MG63 (cell line): ENCODE data around the gene ITGAD. TPM values are rescaled to one million over a fixed set of nuclear protein-coding genes. Genes with fewer than 3 reads are reported as not detected.

Experiments used
- DNase-seq: peaks from one replicate; pipeline ENCODE4 v3.0.0-alpha.2; 2020
- H3K27me3 ChIP-seq: fragments of 250-450 bp; sonication (Bioruptor Pico); 2 replicates; pipeline ENCODE4 v1.5.1; 2020; ENCODE audit warnings: mild to moderate bottlenecking, moderate library complexity
- H3K36me3 ChIP-seq: fragments of 250-450 bp; sonication (Bioruptor Pico); 2 replicates; pipeline ENCODE4 v1.5.1; 2020; ENCODE audit warnings: mild to moderate bottlenecking, moderate library complexity
- H3K4me3 ChIP-seq: fragments of 250-450 bp; sonication (Bioruptor Pico); 2 replicates; pipeline ENCODE4 v1.5.1; 2020; ENCODE audit warnings: mild to moderate bottlenecking, moderate library complexity
- H3K9me3 ChIP-seq: fragments of 250-450 bp; sonication (Bioruptor Pico); 2 replicates; pipeline ENCODE4 v1.5.1; 2020; ENCODE audit warnings: mild to moderate bottlenecking, moderate library complexity
- total RNA-seq: library from RNA; depleted of rRNA; stranded (reverse); fragments of >200 nt; shearing (Covaris generic); gene quantifications from 2 replicates; pipeline ENCODE4 v1.2.3, GENCODE V29; 2014; ENCODE audit warnings: low replicate concordance

The ITGAD gene
- total RNA-seq, 1 experiment from 2014 or later = not detected

GRCh38 chr16:31458073-31458843 lies 65.1 kb downstream of the ITGAD start:
- Histone ChIP-seq H3K36me3 (peaks cover 38% of the 10 kb centered on the region), H3K9me3 (no peaks in the 10 kb centered on the region), H3K27me3 (no peaks in the 10 kb centered on the region), H3K4me3 (peak overlapping the region; percentile 91)
- peak; percentile 48 for DNase-seq

GRCh38 chr16:31458844-31459686 lies 65.9 kb downstream of the ITGAD start, which contains the start of gene ARMC5:
Gene ARMC5 (plus strand): TSS chr16:31459501. CDS start chr16:31459525, 24 bp downstream.
- peaks cover 43% of the 10 kb centered on the region for H3K36me3 ChIP-seq
- H3K4me3 ChIP-seq = peak within 1 kb of the TSS; percentile 91
- peak; percentile 99 for DNase-seq
- H3K9me3 ChIP-seq = no peaks in the 10 kb centered on the region
- H3K27me3 ChIP-seq = no peaks in the 10 kb centered on the region

DNA sequence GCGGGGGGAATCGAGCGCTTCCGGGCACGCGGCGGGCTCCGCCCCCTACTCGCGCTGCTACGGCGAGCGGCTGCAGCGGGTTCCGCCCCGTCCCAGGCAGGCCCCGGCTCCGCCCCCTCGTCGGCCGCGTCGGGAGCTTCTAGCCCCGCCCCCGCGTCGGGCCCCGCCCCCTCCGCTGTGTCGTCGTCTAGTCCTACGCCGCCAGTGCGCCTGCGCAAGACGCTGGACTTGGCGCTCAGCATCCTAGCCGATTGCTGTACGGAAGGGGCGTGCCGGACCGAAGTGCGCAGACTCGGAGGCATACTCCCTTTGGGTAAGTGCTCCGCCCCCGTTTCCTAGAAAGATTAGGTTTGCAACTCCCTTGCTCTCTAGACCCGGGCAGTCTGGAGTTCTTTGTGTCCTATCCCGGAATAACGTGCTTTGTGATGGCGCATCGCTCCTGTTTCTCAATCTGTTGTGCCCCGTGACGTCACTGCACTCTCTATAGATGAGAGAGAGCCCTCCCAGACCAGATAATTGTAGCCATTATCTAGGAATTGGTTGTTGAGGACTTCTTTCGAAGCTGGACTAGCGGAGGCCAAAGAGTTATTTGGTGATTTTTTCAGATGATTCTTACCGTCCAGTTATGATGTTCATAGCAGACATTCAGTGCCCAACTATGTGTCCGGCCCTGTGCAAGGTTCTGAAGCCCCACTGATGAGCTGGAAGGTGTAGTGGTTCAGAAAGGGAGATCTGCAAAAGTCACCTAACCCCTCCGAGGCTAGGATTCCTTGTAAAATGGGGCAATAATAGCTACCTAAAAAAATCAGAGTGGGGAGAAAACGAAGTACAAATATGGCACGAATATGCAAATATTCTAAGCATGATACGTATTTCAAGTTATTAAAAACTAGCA lies 66.8 kb downstream of the ITGAD start:
- H3K4me3 ChIP-seq = peak overlapping the region; percentile 91

GRCh38 chr16:31460582-31461002 lies 67.5 kb downstream of the ITGAD start:
- Histone ChIP-seq H3K4me3 (peak overlapping the region; percentile 91), H3K36me3 (peaks cover 41% of the 10 kb centered on the region), H3K9me3 (no peaks in the 10 kb centered on the region), H3K27me3 (no peaks in the 10 kb centered on the region)
- no peak for DNase-seq

More for the DNA sequence above, 66.8 kb downstream of the ITGAD start:
- H3K9me3 ChIP-seq = no peaks in the 10 kb centered on the region
- H3K27me3 ChIP-seq = no peaks in the 10 kb centered on the region
- peaks cover 42% of the 10 kb centered on the region for H3K36me3 ChIP-seq
- peak; percentile 100 for DNase-seq

DNA sequence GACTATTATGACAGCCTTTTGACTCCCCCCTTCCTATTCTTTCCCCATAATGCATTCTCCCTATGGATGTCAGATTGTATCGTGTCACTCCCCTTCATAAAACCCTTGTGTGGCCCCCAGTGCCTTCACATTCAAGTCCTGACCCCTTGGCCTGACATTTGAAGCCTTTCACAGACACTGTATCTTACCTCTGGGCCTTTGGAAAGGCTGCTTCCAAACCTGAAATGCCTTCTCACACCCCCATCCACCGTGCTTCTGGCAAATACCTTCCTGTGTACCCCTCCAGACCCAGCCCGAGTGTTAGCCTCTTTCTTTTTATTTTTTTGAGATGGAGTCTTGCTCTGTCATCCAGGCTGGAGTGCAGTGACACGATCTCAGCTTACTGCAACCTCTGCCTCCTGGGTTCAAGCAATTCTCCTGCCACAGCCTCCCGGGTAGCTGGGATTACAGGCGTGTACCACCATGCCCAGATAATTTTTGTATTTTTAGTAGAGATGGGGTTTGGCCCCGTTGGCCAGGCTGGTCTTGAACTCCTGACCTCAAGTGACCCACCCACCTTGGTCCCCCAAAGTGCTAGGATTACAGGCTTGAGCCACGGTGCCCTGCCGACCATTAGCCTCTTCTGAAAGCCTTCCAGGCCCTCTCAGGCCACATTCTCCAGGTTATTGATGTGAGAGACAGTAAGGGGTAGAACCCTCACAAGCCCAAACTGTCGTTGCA lies 68.2 kb downstream of the ITGAD start:
- H3K4me3 ChIP-seq = no peak overlapping the region
- H3K36me3 ChIP-seq = peaks cover 38% of the 10 kb centered on the region
- H3K9me3 ChIP-seq = no peaks in the 10 kb centered on the region
- no peaks in the 10 kb centered on the region for H3K27me3 ChIP-seq
- DNase-seq = no peak

GRCh38 chr16:31461921-31462804 lies 69.0 kb downstream of the ITGAD start:
- no peak for DNase-seq
- Histone ChIP-seq H3K27me3 (no peaks in the 10 kb centered on the region), H3K36me3 (peaks cover 35% of the 10 kb centered on the region), H3K9me3 (no peaks in the 10 kb centered on the region), H3K4me3 (no peak overlapping the region)

- Histone ChIP-seq H3K4me3 (no peak overlapping the region), H3K36me3 (peaks cover 21% of the 10 kb centered on the region), H3K27me3 (no peaks in the 10 kb centered on the region), H3K9me3 (no peaks in the 10 kb centered on the region)
- no peak for DNase-seq
Observed at GRCh38 chr16:31464348-31464769, 71.2 kb downstream of the ITGAD start.

DNA sequence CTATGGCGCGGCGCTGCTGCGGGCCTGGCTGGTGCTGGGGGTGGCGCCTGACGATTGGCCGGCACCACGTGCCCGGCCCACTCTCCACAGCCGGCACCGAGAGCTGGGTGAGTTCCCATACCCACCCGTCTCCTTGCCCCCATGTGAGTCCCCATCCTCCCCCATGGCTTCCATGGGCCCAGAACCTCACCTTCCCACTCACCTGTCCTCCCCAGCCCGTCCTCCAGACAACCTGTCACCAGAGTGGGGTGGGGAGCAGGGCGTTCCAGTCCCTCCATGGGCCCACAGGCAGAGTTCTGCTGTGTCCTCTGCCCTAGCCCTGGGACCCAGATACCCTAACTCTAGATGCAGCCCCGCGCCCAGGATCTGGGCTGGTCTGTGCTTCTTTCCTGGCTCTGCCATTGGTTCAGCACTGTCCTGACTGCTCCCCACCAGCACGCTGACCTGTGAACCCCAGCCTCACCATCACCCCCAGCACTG lies 71.7 kb downstream of the ITGAD start:
- H3K4me3 ChIP-seq = no peak overlapping the region
- DNase-seq = no peak

GRCh38 chr16:31465788-31466370 lies 72.7 kb downstream of the ITGAD start:
- no peak for DNase-seq
- Histone ChIP-seq H3K36me3 (peaks cover 21% of the 10 kb centered on the region), H3K9me3 (no peaks in the 10 kb centered on the region), H3K27me3 (no peaks in the 10 kb centered on the region), H3K4me3 (no peak overlapping the region)

More for the DNA sequence above, 71.7 kb downstream of the ITGAD start:
- Histone ChIP-seq H3K9me3 (no peaks in the 10 kb centered on the region), H3K27me3 (no peaks in the 10 kb centered on the region), H3K36me3 (peaks cover 21% of the 10 kb centered on the region)

- H3K4me3 ChIP-seq = no peak overlapping the region
- no peak for DNase-seq
- H3K9me3 ChIP-seq = no peaks in the 10 kb centered on the region
- peaks cover 21% of the 10 kb centered on the region for H3K36me3 ChIP-seq
- no peaks in the 10 kb centered on the region for H3K27me3 ChIP-seq
Observed at GRCh38 chr16:31466381-31466841, 73.3 kb downstream of the ITGAD start.

GRCh38 chr16:31467151-31467773 lies 74.1 kb downstream of the ITGAD start:
- H3K4me3 ChIP-seq = no peak overlapping the region
- no peaks in the 10 kb centered on the region for H3K9me3 ChIP-seq
- H3K36me3 ChIP-seq = peaks cover 23% of the 10 kb centered on the region
- no peaks in the 10 kb centered on the region for H3K27me3 ChIP-seq
- no peak for DNase-seq

DNA sequence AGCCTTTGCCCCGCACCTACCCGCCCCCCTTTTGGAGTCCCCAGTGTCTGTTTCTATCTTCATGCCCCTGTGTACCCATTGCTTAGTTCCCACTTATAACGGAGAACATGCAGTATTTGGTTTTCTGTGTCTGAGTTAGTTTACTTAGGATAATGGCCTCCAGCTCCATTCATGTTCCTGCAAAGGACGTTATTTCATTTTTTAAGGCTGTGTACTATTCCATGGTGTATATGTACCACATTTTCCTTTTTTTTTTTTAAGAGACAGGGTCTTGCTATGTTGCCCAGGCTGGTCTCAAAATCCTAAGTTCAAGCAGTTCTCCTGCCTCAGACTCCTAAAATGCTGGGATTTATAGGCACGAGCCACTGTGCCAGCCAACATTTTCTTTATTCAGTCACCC lies 74.7 kb downstream of the ITGAD start:
- Histone ChIP-seq H3K27me3 (no peaks in the 10 kb centered on the region), H3K9me3 (no peaks in the 10 kb centered on the region), H3K36me3 (peaks cover 29% of the 10 kb centered on the region), H3K4me3 (no peak overlapping the region)
- no peak for DNase-seq

DNA sequence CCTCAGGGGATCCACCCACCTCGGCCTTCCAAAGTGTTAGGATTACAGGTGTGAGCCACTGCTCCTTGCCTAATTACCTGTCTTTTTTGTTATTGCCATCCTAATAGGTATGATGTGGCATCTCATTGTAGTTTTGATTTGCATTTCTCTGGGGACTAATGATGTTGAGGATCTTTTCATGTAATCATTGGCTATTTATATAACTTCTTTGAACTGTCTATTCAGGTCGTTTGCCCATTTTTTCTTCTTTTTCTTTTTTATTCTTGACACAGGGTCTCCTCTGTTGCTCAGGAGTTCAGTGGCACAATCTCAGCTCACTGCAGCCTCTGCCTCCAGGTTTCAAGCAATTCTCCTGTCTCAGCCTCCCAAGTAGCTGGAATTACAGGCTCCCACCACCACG lies 77.5 kb downstream of the ITGAD start:
- Histone ChIP-seq H3K27me3 (no peaks in the 10 kb centered on the region), H3K9me3 (no peaks in the 10 kb centered on the region), H3K4me3 (no peak overlapping the region), H3K36me3 (peaks cover 43% of the 10 kb centered on the region)
- DNase-seq = no peak

DNA sequence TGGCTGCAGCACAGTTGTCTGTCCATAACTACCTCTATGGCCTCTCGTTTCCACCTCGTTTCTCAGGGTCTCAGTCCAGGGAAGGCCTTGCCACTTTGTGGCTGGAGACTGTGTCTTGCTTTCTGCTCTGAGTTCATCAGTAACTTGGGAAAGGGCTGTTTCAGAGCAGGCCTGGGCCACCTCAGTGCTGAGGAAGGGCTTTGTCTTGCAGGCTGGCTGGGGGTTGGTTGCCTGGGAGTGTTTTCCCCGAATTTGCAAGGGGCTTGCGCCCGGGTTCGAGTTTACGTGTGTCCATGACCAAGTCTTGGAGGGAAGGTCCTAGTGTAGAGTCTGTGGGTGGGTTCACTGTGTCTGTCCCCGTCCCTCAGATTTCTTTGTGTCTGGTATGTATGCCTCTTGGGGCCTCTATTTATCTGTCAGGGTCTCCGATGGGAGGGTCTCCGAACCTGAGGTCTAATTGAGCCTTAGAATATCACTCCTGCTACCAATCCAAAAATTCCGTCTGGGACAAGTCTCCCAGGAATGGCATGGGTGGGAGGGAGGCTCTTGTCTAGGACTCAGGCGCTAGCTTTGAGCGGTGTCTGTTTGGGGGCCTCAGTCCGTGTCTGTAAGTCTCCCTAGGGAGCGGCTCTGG lies 78.2 kb downstream of the ITGAD start:
- DNase-seq = no peak
- Histone ChIP-seq H3K4me3 (peak overlapping the region; percentile 71), H3K9me3 (no peaks in the 10 kb centered on the region), H3K27me3 (no peaks in the 10 kb centered on the region), H3K36me3 (peaks cover 45% of the 10 kb centered on the region)
